GM19397 (cell line): ENCODE measurements around the gene ADGRA1.

Experiments used
- ATAC-seq: cut with Tn5 transposase; IDR thresholded peaks from one replicate; pipeline ENCODE4 v1.9.1; 2021; ENCODE audit warnings: mild to moderate bottlenecking, moderate library complexity; ENCODE audit not compliant: unreplicated experiment

Gene ADGRA1

GRCh38 chr10:133056001-133056400 is 31.7 kb upstream of the ADGRA1 start:
- no peak for ATAC-seq

- no peak for ATAC-seq
Measured at GRCh38 chr10:133056651-133057178, 31.0 kb upstream of the ADGRA1 start.

- ATAC-seq = no peak
Measured at GRCh38 chr10:133058331-133059092, 29.2 kb upstream of the ADGRA1 start.

GRCh38 chr10:133059093-133059470 is 28.6 kb upstream of the ADGRA1 start:
- ATAC-seq = no peak

- ATAC-seq = no peak
Measured at GRCh38 chr10:133059571-133059970, 28.2 kb upstream of the ADGRA1 start.

GRCh38 chr10:133060022-133060421 is 27.7 kb upstream of the ADGRA1 start:
- ATAC-seq = no peak

GRCh38 chr10:133060466-133060865 is 27.3 kb upstream of the ADGRA1 start:
- no peak for ATAC-seq

GRCh38 chr10:133060881-133061280 is 26.8 kb upstream of the ADGRA1 start:
- no peak for ATAC-seq

- ATAC-seq = no peak
Measured at GRCh38 chr10:133061296-133062038, 26.3 kb upstream of the ADGRA1 start.

- ATAC-seq = no peak
Measured at GRCh38 chr10:133062085-133062484, 25.6 kb upstream of the ADGRA1 start.

- no peak for ATAC-seq
Measured at GRCh38 chr10:133062635-133063034, 25.1 kb upstream of the ADGRA1 start.

GRCh38 chr10:133067149-133068105 is 20.3 kb upstream of the ADGRA1 start:
- no peak for ATAC-seq

- no peak for ATAC-seq
Measured at GRCh38 chr10:133068111-133069032, 19.4 kb upstream of the ADGRA1 start.

- ATAC-seq = no peak
Measured at GRCh38 chr10:133069033-133069525, 18.6 kb upstream of the ADGRA1 start.

- ATAC-seq = no peak
Measured at GRCh38 chr10:133070405-133070804, 17.3 kb upstream of the ADGRA1 start.

- no peak for ATAC-seq
Measured at GRCh38 chr10:133070810-133071209, 16.9 kb upstream of the ADGRA1 start.

- no peak for ATAC-seq
Measured at GRCh38 chr10:133071733-133072132, 16.0 kb upstream of the ADGRA1 start.

- ATAC-seq = no peak
Measured at GRCh38 chr10:133072196-133072595, 15.5 kb upstream of the ADGRA1 start.

- no peak for ATAC-seq
Measured at GRCh38 chr10:133072720-133073390, 14.9 kb upstream of the ADGRA1 start.
